GM12865 (cell line): ENCODE data around the gene TRMT61B.
A peak's percentile ranks its signal among the peaks of the same experiment; 100 is the strongest.

ENCODE experiments used
- DNase-seq: peaks from one replicate; pipeline ENCODE4 v3.0.0; 2010; ENCODE audit warnings: low read depth
- H3K4me3 ChIP-seq: 2 replicates; pipeline ENCODE4 v1.5.1; 2011; ENCODE audit warnings: mild to moderate bottlenecking, low read depth, low read length, control low read depth
- TF ChIP-seq, protein P1 (sequence below): IDR thresholded peaks from 2 replicates; pipeline ENCODE4 v1.5.1; 2011; ENCODE audit warnings: low read length, control low read depth, low read depth, inconsistent platforms; ENCODE audit not compliant: insufficient read depth; ENCODE audit errors: missing control alignments

TRMT61B gene

DNA sequence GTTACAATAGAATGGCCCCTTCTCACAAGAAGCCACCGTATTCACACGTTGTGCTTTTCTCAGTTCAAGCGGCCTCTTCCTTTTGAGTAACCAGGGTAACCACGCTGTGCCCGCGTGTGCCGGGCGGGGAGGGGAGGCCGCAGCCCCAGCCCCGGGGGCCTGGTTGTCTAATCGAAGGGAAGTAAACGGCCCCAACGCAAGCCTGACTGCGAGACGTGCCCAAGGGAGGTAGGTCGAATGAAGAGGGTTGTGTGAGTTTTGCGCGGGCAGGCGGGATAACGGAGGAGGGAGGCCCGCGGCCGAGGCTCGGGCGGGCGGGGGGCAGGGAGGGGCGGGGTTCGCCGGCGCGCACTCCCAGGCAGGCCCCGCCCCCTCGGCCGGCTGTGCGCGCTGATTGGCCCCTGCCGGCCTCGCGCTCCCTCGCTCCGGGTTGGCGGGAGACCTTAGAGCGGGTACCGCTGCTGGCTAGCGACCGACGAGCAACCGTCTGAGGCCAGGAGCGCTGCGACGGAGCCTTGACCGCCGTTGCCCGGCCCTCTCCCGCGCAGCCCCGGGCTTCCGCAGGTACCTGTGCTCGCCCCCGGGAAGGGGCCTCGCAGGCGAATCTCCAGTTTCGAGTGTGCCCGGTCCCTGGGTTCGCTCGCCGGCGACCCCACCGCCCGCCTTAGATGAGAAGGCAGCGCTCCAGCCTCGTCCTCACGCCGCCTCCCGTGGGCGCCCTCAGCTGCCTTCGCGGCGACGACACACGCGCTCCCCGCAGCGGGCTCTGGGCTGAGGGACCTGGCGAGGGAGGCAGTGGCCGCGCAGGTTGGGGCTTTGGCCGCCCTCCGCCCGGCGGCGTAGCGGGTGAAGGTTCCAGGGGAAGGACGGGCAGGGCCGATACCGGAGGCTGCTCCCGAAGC is 59.5 kb downstream of the TRMT61B start, which contains the start of gene SPDYA:
SPDYA (plus strand) TSS at position 451 of the 902 bp plus-strand sequence. CDS start 5,181 bp downstream, outside the sequence.
- H3K4me3 ChIP-seq: peak within 1 kb of the TSS; percentile 56
- TF ChIP-seq, protein P1, sequence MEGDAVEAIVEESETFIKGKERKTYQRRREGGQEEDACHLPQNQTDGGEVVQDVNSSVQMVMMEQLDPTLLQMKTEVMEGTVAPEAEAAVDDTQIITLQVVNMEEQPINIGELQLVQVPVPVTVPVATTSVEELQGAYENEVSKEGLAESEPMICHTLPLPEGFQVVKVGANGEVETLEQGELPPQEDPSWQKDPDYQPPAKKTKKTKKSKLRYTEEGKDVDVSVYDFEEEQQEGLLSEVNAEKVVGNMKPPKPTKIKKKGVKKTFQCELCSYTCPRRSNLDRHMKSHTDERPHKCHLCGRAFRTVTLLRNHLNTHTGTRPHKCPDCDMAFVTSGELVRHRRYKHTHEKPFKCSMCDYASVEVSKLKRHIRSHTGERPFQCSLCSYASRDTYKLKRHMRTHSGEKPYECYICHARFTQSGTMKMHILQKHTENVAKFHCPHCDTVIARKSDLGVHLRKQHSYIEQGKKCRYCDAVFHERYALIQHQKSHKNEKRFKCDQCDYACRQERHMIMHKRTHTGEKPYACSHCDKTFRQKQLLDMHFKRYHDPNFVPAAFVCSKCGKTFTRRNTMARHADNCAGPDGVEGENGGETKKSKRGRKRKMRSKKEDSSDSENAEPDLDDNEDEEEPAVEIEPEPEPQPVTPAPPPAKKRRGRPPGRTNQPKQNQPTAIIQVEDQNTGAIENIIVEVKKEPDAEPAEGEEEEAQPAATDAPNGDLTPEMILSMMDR: no peak
- peak; percentile 83 for DNase-seq

DNA sequence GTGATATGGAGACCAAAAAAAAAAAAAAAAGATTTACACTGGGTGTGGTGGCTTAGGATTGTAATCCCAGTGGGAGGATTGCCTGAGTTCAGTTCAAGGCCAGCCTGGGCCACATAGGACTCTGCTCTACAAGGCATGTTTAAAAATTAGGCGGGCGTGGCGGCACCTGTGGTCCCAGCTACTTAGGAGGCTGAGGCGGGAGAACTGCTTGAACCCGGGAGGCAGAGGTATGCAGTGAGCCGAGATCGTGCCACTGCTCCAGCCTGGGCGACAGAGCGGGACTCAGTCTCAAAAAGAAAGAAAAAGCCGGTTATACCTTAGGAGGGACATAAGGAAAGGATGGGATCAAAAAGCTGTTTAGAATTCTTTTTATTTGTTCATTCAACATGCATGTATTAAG is 60.2 kb downstream of the TRMT61B start:
- TF ChIP-seq, protein P1: no peak
- H3K4me3 ChIP-seq: peak overlapping the region; percentile 56
- DNase-seq: no peak

DNA sequence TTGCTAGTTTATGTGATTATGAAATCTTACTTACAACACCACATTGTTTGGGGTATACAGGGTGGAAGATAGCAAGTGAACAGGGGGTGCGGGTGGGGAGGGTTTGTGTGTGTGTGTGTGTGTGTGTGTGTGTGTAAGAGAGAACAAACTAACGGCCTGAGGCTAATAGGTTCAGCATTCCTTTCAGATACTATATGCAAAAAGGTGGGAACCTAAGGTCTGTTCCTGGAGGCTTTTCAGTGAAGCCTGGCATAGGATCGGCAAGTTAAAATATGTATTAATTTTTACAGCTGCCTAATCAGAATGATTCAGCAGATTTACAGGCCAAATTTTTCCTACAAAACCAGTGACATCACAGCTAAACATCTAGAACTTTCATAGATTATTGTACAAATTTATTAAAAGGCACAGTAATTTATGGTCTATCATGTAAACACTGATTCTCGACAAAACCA is 67.1 kb downstream of the TRMT61B start:
- TF ChIP-seq, protein P1: no peak
- DNase-seq: no peak
- H3K4me3 ChIP-seq: no peak overlapping the region

DNA sequence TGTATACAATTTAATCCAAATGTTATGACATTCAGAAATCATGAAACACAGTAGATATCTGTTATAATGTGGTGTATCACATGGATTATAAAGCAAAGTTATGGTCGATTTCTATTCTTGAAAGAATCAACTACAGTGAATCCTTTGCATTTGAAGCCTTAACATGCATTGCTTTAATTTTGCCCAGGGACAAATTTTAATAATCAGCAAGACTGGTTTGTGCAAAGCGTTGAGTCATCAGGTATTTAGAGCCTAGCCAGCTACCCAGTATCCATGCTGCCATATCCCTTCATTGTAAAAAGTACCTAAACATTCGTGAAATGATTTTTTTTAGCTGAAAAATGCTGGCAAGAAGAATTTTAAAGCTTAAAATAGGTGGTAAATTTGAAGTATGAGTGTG is 68.4 kb downstream of the TRMT61B start:
- TF ChIP-seq, protein P1: no peak
- no peak overlapping the region for H3K4me3 ChIP-seq
- DNase-seq: no peak
